Stimulated activated naive B cell treated with anti-CD40 and anti-IgM and Interleukin-4, amounts not matched to agents 10 μg/mL and 1 μg/mL and 100 μg/mL, for 72 hours (primary cell): ENCODE data around the gene PEX3.
A peak's percentile ranks its signal among the peaks of the same experiment; 100 is the strongest.
"Not testable (repeated sequence)": the region's sequence is repeated elsewhere in the genome, so short reads cannot be mapped to it uniquely, and the experiment has no call there.

Source experiments
- ATAC-seq, 2 donors: fragments of 150-1000 bp; cut with Tn5 transposase; replicated peaks; 2 replicates each; pipeline ENCODE4 v1.10.0; 2021; ENCODE audit warnings: moderate library complexity in 1 of 2
- DNase-seq: peaks from one replicate; pipeline ENCODE4 v3.0.0; 2021
- H3K27ac Mint-ChIP-seq: one replicate; pipeline ENCODE4 v1.8.0; 2022; ENCODE audit warnings: mild to moderate bottlenecking, mixed read lengths
- H3K27me3 Mint-ChIP-seq, 2 donors: one replicate each; pipeline ENCODE4 v1.8.0; 2022; ENCODE audit warnings: mixed read lengths in 2 of 2
- H3K36me3 Mint-ChIP-seq, 2 donors: one replicate each; pipeline ENCODE4 v1.8.0; 2022; ENCODE audit warnings: mixed read lengths in 2 of 2, mild to moderate bottlenecking in 1 of 2
- H3K4me1 Mint-ChIP-seq, 2 donors: one replicate each; pipeline ENCODE4 v1.8.0; 2022; ENCODE audit warnings: mixed read lengths in 2 of 2, mild to moderate bottlenecking in 1 of 2
- H3K4me3 Mint-ChIP-seq, 2 donors: one replicate each; pipeline ENCODE4 v1.8.0; 2022; ENCODE audit warnings: mild to moderate bottlenecking in 2 of 2, mixed read lengths in 2 of 2, moderate library complexity in 1 of 2
- H3K9me3 Mint-ChIP-seq, 2 donors: one replicate each; pipeline ENCODE4 v1.8.0; 2022; ENCODE audit warnings: mixed read lengths in 2 of 2, mild to moderate bottlenecking in 1 of 2

The PEX3 gene

DNA sequence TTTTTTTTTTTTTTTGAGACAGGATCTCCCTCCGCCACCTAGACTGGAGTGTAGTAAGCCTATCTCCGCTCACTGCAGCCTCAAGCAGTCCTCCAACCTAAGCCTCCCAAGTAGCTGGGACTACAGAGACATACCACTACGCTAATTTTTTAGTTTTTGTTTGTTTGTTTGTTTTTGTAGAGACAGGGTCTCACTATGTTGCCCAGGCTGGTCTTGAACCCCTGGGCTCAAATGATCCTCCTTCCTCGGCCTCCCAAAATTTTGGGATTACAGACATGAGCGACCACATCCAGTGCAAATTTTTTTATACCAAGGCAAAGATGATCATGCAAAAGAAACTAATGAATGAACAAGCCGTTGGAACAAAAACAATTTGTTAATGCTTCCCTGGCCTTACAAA, 55.6 kb downstream of the PEX3 start:
- peaks cover 10 to 18% of the 10 kb centered on the region in 2 donors for H3K4me1 Mint-ChIP-seq
- no peak for ATAC-seq
- no peak for DNase-seq
- peaks cover 25 to 31% of the 10 kb centered on the region in 2 donors for H3K36me3 Mint-ChIP-seq
- H3K27me3 Mint-ChIP-seq = no peaks in the 10 kb centered on the region
- no peaks in the 10 kb centered on the region for H3K9me3 Mint-ChIP-seq
- peak overlapping the region; percentile 14 for H3K27ac Mint-ChIP-seq
- no peak overlapping the region for H3K4me3 Mint-ChIP-seq

DNA sequence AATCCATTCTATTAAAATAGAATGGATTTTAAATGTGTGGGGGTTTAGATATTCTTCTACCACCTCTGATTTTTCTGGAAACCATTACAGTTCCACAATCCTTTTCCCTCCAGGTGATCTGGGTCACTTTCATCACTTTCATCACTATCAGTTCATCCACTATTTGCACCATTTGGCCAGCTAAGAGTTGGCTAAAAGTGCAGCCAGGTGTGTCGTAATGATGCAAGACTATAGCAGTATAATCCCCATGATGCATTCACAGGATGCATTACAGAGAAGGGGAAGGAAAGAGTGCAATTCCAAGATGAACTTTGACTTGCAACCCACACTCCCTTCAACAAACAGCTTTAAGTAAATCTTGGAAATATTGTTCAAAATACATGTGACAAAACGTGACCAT, 56.0 kb downstream of the PEX3 start:
- Mint-ChIP-seq H3K4me1 (peaks cover 10 to 21% of the 10 kb centered on the region in 2 donors), H3K27ac (no peak overlapping the region), H3K27me3 (no peaks in the 10 kb centered on the region), H3K9me3 (no peaks in the 10 kb centered on the region), H3K4me3 (no peak overlapping the region), H3K36me3 (peaks cover 27 to 31% of the 10 kb centered on the region in 2 donors)
- ATAC-seq = no peak
- no peak for DNase-seq

- peak in 1 of 2 donors; percentile 22 for ATAC-seq
- Mint-ChIP-seq H3K4me1 (peaks cover 11 to 25% of the 10 kb centered on the region in 2 donors), H3K27ac (no peak overlapping the region)
These were observed 56.9 kb downstream of the PEX3 start for GRCh38 chr6:143507358-143508145.

GRCh38 chr6:143510326-143510725, 59.7 kb downstream of the PEX3 start:
- not testable (repeated sequence) for ATAC-seq, H3K9me3 Mint-ChIP-seq, DNase-seq, H3K27ac Mint-ChIP-seq, H3K27me3 Mint-ChIP-seq
- H3K36me3 Mint-ChIP-seq = peaks cover 30 to 32% of the 10 kb centered on the region in 2 donors
- peak overlapping the region in 1 of 2 donors; percentile 97 for H3K4me3 Mint-ChIP-seq
- H3K4me1 Mint-ChIP-seq = peaks cover 16 to 35% of the 10 kb centered on the region in 2 donors

More at GRCh38 chr6:143507358-143508145, 56.9 kb downstream of the PEX3 start:
- no peaks in the 10 kb centered on the region for H3K27me3 Mint-ChIP-seq
- H3K4me3 Mint-ChIP-seq = no peak overlapping the region
- H3K36me3 Mint-ChIP-seq = peaks cover 29 to 31% of the 10 kb centered on the region in 2 donors
- no peaks in the 10 kb centered on the region for H3K9me3 Mint-ChIP-seq
- no peak for DNase-seq

DNA sequence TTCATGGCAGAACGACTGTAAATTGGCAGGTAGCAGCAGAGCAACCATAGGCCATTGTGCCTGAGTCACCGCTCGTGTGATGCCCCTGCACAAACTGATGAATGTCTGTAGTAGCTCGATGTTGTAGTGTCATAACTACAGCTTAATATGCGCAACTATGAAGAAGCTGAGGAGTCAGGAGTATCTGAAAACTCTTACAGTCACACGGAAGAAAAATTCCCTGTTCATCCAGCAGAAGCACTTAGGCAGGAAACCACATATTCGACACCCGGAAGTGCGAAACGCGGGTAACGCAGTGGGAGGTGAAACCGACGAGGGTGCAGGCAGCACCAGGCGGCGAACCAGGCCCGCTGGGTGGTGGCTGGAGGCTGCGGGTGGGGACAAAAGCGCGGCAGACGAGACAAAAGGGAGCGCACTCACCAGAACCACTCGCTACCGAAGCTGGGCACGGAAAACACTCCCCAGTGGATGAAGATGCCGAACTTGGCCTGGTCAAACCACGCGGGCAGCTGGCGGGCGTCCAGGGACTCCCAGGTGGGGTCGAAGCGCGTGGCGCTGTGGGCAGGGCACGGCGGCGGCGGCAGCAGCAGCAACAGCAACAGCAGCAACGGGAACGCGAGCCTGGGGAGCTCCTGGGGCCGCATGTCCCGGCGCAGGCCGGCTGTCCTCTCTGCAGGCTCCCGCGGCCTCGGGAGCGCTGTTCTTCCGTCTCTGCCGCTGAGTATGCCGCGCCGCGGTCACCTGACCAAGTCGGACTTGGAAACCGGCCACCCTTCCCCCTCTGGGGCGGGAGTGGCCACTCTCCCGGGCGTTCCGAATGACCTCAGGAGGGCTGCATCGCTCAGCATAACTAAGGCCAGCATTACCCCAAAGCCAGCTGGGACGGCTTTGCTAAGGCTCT, 60.6 kb downstream of the PEX3 start, which contains the start of gene FUCA2:
FUCA2 (minus strand) TSS at position 730 of the 901 bp plus-strand sequence; CDS start at position 644, 86 bp downstream.
- H3K36me3 Mint-ChIP-seq = peaks cover 21 to 23% of the 10 kb centered on the region in 2 donors
- H3K9me3 Mint-ChIP-seq = no peaks in the 10 kb centered on the region
- peak within 1 kb of the TSS; percentile 99 for H3K27ac Mint-ChIP-seq
- peaks cover 19 to 35% of the 10 kb centered on the region in 2 donors for H3K4me1 Mint-ChIP-seq
- DNase-seq (peak; percentile 60), ATAC-seq (peak; percentile 84 to 86)
- H3K27me3 Mint-ChIP-seq = no peaks in the 10 kb centered on the region
- H3K4me3 Mint-ChIP-seq = peak within 1 kb of the TSS; percentile 97

DNA sequence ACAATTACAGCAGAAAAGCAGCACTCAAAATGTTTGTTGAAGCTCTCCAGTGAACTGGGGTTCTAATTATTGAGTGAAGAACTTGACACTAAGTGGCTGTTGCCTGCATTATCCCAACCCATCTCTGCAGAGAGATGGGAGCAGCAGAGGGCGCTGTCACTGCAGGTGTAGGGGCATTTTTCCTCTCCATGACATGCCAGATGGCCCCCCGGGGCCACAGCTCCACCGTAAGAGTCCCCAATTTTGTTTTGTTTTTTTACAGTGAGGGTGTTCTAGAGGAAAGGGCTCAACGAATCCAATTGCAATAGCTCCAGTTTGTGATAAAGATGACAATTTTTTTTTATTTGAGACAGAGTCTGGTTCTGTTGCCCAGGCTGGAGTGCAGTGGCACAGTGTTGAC, 62.8 kb downstream of the PEX3 start:
- DNase-seq (no peak), ATAC-seq (no peak)
- no peak overlapping the region for H3K4me3 Mint-ChIP-seq
- no peaks in the 10 kb centered on the region for H3K9me3 Mint-ChIP-seq
- H3K4me1 Mint-ChIP-seq = peaks cover 20 to 34% of the 10 kb centered on the region in 2 donors
- H3K36me3 Mint-ChIP-seq = peaks cover 5 to 13% of the 10 kb centered on the region in 2 donors
- no peak overlapping the region for H3K27ac Mint-ChIP-seq
- no peaks in the 10 kb centered on the region for H3K27me3 Mint-ChIP-seq

DNA sequence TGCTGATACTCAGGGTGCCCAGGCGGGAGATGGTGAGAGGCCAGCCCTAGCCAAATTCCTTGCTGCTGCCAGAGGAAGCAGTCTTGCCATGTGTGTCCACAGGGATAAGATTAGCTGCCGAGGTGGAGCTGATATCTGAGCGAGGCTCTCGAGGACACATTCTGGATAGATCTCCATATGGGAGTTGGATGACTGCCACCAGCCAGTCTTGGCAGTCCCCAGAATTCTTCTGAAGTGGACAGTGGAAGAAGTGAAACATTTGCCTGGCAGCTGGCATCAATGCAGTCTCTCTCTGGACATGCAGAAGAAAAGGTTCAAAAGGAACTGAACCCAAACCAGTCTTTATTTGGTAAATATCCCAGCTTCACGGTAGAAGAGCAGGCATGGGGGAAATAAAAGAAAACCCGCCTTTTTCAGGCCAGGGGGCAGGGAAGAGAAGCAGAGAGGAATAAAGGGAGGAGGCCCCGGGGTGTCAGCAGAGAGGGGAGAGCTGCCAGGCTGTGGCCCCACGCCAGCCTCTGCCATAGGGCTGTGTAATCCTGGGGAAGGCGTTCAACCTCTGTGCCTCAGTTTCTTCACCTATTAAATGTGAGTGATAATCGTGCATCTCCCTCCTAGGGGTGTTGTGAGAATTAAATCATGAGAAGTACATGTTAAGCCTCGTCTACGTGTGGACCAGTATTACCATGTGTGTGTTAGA, 64.6 kb downstream of the PEX3 start:
- ATAC-seq = no peak
- DNase-seq = no peak
- peaks cover 5 to 10% of the 10 kb centered on the region in 2 donors for H3K36me3 Mint-ChIP-seq
- no peaks in the 10 kb centered on the region for H3K27me3 Mint-ChIP-seq
- H3K9me3 Mint-ChIP-seq = no peaks in the 10 kb centered on the region
- H3K4me3 Mint-ChIP-seq = no peak overlapping the region
- peaks cover 20 to 33% of the 10 kb centered on the region in 2 donors for H3K4me1 Mint-ChIP-seq
- H3K27ac Mint-ChIP-seq = no peak overlapping the region

GRCh38 chr6:143515766-143516355, 65.3 kb downstream of the PEX3 start:
- Mint-ChIP-seq H3K4me1 (peaks cover 20 to 33% of the 10 kb centered on the region in 2 donors), H3K27me3 (no peaks in the 10 kb centered on the region), H3K27ac (no peak overlapping the region), H3K36me3 (peaks cover 5 to 10% of the 10 kb centered on the region in 2 donors), H3K4me3 (no peak overlapping the region), H3K9me3 (no peaks in the 10 kb centered on the region)
- ATAC-seq (no peak), DNase-seq (no peak)

- ATAC-seq = no peak
- no peaks in the 10 kb centered on the region for H3K9me3 Mint-ChIP-seq
- no peak for DNase-seq
- H3K4me1 Mint-ChIP-seq = peaks cover 15 to 24% of the 10 kb centered on the region in 2 donors
- no peak overlapping the region for H3K4me3 Mint-ChIP-seq
- H3K27me3 Mint-ChIP-seq = no peaks in the 10 kb centered on the region
- no peak overlapping the region for H3K27ac Mint-ChIP-seq
- peaks cover 5% of the 10 kb centered on the region in 2 donors for H3K36me3 Mint-ChIP-seq
These were observed 66.3 kb downstream of the PEX3 start for GRCh38 chr6:143516690-143517446.

DNA sequence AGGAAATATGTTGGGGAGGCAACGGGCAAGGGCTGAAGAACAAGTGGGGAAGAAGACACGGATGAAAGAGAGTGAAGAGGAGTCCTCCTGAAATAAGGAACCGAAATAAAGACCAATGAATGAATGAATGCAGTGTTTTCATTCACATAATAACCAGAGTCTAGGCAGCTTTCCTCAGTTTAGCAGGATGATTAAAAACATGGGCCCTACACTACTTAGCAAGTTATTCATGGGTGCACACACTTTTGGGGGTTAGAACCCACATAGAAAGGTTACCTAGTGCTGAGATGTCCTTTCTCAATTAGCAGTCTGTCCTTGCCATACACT, 66.8 kb downstream of the PEX3 start:
- H3K27me3 Mint-ChIP-seq = no peaks in the 10 kb centered on the region
- no peak overlapping the region for H3K4me3 Mint-ChIP-seq
- peaks cover 3 to 5% of the 10 kb centered on the region in 2 donors for H3K36me3 Mint-ChIP-seq
- no peaks in the 10 kb centered on the region for H3K9me3 Mint-ChIP-seq
- no peak overlapping the region for H3K27ac Mint-ChIP-seq
- DNase-seq = no peak
- peaks cover 15 to 23% of the 10 kb centered on the region in 2 donors for H3K4me1 Mint-ChIP-seq
- ATAC-seq = no peak

GRCh38 chr6:143522039-143522600, 71.5 kb downstream of the PEX3 start:
- peaks cover 2 to 4% of the 10 kb centered on the region in 2 donors for H3K4me1 Mint-ChIP-seq
- DNase-seq = no peak
- ATAC-seq = no peak
- no peak overlapping the region for H3K4me3 Mint-ChIP-seq
- peaks cover 5 to 8% of the 10 kb centered on the region in 2 donors for H3K36me3 Mint-ChIP-seq
- peaks cover 2 to 4% of the 10 kb centered on the region in 2 donors for H3K9me3 Mint-ChIP-seq
- H3K27me3 Mint-ChIP-seq = no peaks in the 10 kb centered on the region
- H3K27ac Mint-ChIP-seq = no peak overlapping the region

GRCh38 chr6:143525356-143525755, 74.8 kb downstream of the PEX3 start:
- ATAC-seq (no peak), DNase-seq (no peak)
- Mint-ChIP-seq H3K4me3 (no peak overlapping the region), H3K27ac (no peak overlapping the region), H3K9me3 (peaks cover 2 to 4% of the 10 kb centered on the region in 2 donors), H3K36me3 (peaks cover 5 to 8% of the 10 kb centered on the region in 2 donors), H3K4me1 (peaks cover 7 to 10% of the 10 kb centered on the region in 2 donors), H3K27me3 (no peaks in the 10 kb centered on the region)

DNA sequence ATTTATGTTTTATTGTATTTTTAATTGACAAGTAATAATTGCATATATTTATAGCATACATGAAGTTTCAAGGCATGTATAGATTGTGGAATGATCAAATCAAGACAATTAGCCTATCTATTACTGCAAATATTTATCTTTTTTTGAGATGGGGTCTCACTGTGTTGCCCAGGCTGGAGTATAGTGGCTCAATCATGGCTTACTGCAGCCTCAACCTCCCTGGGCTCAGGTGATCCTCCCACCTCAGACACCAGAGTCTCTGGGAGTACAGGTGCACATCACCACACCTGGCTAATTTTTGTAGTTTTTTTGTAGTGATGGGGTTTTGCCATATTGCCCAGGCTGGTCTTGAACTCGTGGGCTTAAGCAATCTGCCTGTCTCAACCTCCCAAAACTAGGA, 77.1 kb downstream of the PEX3 start:
- no peak overlapping the region for H3K27ac Mint-ChIP-seq
- DNase-seq (no peak), ATAC-seq (no peak)
- peaks cover 7 to 10% of the 10 kb centered on the region in 2 donors for H3K4me1 Mint-ChIP-seq
- H3K36me3 Mint-ChIP-seq = peaks cover 5 to 8% of the 10 kb centered on the region in 2 donors
- H3K9me3 Mint-ChIP-seq = peaks cover 2 to 4% of the 10 kb centered on the region in 2 donors
- H3K27me3 Mint-ChIP-seq = no peaks in the 10 kb centered on the region
- H3K4me3 Mint-ChIP-seq = no peak overlapping the region
